GM06990 (cell line): Measurements from ENCODE around the gene ZDHHC5.
"Not testable (repeated sequence)": the region's sequence is repeated elsewhere in the genome, so short reads cannot be mapped to it uniquely, and the experiment has no call there.

Experiments used
- DNase-seq: peaks from one replicate; pipeline ENCODE4 v3.0.0-alpha.2; 2011; ENCODE audit not compliant: insufficient read length; ENCODE audit errors: extremely low read depth
- H3K27me3 ChIP-seq: replicated peaks from 2 replicates; pipeline ENCODE4 v1.6.0; 2011; ENCODE audit warnings: low read length; ENCODE audit not compliant: control insufficient read depth, insufficient read depth
- H3K36me3 ChIP-seq: 2 replicates; pipeline ENCODE4 v1.5.1; 2011; ENCODE audit warnings: low read length; ENCODE audit not compliant: control insufficient read depth, insufficient read depth
- H3K4me3 ChIP-seq: replicated peaks from 2 replicates; pipeline ENCODE4 v1.5.1; 2011; ENCODE audit warnings: low read depth, mild to moderate bottlenecking, control low read depth, low read length
- CTCF ChIP-seq: IDR thresholded peaks from 2 replicates; pipeline ENCODE4 v1.5.1; 2011; ENCODE audit warnings: low read length, control low read depth, mild to moderate bottlenecking, inconsistent platforms; ENCODE audit not compliant: insufficient read depth, poor library complexity, severe bottlenecking

ZDHHC5 gene

GRCh38 chr11:57649826-57650738 lies 17.8 kb upstream of the ZDHHC5 start, which contains the start of gene YPEL4:
Gene YPEL4 (minus strand): TSS chr11:57649912. CDS start chr11:57647107, 2,805 bp downstream.
- peaks cover 3% of the 10 kb centered on the region for H3K27me3 ChIP-seq
- no peaks in the 10 kb centered on the region for H3K36me3 ChIP-seq
- no peak for DNase-seq
- H3K4me3 ChIP-seq, result no peak within 1 kb of the TSS; the same call in 1 of the 2 replicates
- TF ChIP-seq CTCF, result no peak

GRCh38 chr11:57650739-57651090 lies 17.2 kb upstream of the ZDHHC5 start:
- TF ChIP-seq CTCF, result no peak
- no peaks in the 10 kb centered on the region for H3K36me3 ChIP-seq
- no peak overlapping the region for H3K4me3 ChIP-seq
- peaks cover 3% of the 10 kb centered on the region for H3K27me3 ChIP-seq
- DNase-seq, result no peak

GRCh38 chr11:57651408-57651807 lies 16.5 kb upstream of the ZDHHC5 start:
- no peak for DNase-seq
- no peak for TF ChIP-seq CTCF
- H3K27me3 ChIP-seq, result peaks cover 1% of the 10 kb centered on the region
- H3K36me3 ChIP-seq, result no peaks in the 10 kb centered on the region
- H3K4me3 ChIP-seq, result no peak overlapping the region

DNA sequence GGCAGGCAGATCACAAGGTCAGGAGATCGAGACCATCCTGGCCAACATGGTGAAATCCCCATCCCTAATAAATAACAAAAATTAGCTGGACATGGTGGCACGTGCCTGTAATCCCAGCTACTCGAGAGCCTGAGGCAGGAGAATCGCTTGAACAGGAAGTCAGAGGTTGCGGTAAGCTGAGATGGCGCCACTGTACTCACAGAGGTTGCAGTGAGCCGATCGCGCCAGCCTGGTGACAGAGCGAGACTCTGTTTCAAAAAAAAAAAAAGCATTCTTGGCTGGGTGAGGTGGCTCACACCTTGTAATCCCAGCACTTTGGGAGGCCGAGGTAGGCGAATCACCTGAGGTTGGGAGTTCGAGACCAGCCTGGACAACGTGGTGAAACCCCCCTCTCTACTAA lies 15.7 kb upstream of the ZDHHC5 start:
- H3K36me3 ChIP-seq, DNase-seq, H3K27me3 ChIP-seq, H3K4me3 ChIP-seq: not testable (repeated sequence)

GRCh38 chr11:57652662-57653061 lies 15.3 kb upstream of the ZDHHC5 start:
- no peak overlapping the region for H3K4me3 ChIP-seq
- no peaks in the 10 kb centered on the region for H3K36me3 ChIP-seq
- TF ChIP-seq CTCF, result no peak

GRCh38 chr11:57653163-57653562 lies 14.8 kb upstream of the ZDHHC5 start:
- DNase-seq, result no peak
- no peak for TF ChIP-seq CTCF
- Histone ChIP-seq H3K4me3 (no peak overlapping the region), H3K36me3 (no peaks in the 10 kb centered on the region), H3K27me3 (no peaks in the 10 kb centered on the region)

More at GRCh38 chr11:57652662-57653061, 15.3 kb upstream of the ZDHHC5 start:
- DNase-seq, result no peak
- H3K27me3 ChIP-seq, result no peaks in the 10 kb centered on the region; the same call in 1 of the 2 replicates
